ENCODE results near the gene FKBP15.
"Not testable (repeated sequence)": the region's sequence is repeated elsewhere in the genome, so short reads cannot be mapped to it uniquely, and the experiment has no call there.

The FKBP15 gene

DNA sequence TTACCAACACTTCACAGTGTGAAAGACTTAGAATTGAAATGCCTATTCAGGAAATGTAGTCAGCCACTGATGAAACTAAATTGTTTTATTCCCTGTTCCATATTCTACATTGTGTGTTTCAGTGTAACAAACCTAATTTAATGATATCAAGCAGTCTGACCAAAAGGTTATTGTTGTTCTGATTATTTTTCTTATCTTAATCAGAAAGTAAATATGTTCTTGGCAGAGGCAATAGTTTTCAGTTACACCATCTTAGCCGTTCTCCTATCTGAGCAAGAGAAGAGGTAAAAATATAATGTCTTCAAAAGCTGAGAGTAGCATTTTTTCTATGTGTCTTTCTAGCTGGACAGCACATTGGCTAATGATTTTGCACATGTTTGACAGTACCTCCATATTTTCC, 37.2 kb upstream of the FKBP15 start:
- no peak for DNase-seq (ENCODE audit: low read depth)
- TF ChIP-seq, protein P1, sequence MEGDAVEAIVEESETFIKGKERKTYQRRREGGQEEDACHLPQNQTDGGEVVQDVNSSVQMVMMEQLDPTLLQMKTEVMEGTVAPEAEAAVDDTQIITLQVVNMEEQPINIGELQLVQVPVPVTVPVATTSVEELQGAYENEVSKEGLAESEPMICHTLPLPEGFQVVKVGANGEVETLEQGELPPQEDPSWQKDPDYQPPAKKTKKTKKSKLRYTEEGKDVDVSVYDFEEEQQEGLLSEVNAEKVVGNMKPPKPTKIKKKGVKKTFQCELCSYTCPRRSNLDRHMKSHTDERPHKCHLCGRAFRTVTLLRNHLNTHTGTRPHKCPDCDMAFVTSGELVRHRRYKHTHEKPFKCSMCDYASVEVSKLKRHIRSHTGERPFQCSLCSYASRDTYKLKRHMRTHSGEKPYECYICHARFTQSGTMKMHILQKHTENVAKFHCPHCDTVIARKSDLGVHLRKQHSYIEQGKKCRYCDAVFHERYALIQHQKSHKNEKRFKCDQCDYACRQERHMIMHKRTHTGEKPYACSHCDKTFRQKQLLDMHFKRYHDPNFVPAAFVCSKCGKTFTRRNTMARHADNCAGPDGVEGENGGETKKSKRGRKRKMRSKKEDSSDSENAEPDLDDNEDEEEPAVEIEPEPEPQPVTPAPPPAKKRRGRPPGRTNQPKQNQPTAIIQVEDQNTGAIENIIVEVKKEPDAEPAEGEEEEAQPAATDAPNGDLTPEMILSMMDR (conservative IDR thresholded peaks at IDR 0.05; ENCODE audit: low read length), result no peak
- H3K4me3 ChIP-seq (ENCODE audit: low read length), result no peak overlapping the region

DNA sequence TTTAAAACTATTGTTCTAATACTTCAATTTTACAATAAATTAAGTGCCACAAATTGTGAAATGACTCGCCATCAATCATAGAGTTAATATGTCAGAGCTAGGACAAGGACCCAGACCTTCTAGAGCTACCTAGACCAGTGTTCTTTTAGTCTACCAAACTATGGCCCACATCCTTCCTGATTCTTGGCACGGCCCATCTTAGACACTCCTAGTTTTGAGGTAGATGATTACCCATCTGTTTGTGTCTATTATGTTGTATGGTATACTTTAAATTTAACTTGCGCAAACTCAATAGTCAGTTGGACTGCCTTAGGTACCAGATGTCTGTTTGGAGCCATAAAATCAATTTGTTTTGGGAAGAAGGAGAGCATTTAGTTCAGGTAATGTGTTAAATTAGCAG, 36.8 kb upstream of the FKBP15 start:
- TF ChIP-seq, protein P1 (conservative IDR thresholded peaks at IDR 0.05; ENCODE audit: low read length), result no peak
- no peak for DNase-seq (ENCODE audit: low read depth)
- H3K4me3 ChIP-seq (ENCODE audit: low read length), result no peak overlapping the region

DNA sequence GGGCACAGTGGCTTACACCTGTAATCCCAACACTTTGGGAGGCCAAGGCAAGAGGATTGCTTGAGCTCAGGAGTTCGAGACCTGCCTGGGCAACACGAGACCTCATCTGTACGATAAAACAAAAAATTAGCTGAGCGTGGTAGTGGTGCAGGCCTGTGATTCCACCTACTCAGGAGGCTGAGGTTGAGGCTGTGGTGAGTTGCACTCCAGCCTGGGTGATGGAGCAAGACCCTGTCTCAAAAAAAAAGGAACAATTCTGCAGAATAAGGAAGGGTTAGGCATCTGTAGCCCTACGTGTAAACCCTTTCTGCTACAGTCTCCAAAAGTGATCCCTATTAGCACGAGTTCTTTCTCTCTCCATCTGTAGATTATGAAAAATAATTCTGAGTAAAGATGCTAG, 34.4 kb upstream of the FKBP15 start:
- no peak for DNase-seq (ENCODE audit: low read depth)
- H3K4me3 ChIP-seq (ENCODE audit: low read length), result no peak overlapping the region
- TF ChIP-seq, protein P1 (conservative IDR thresholded peaks at IDR 0.05; ENCODE audit: low read length), result no peak

DNA sequence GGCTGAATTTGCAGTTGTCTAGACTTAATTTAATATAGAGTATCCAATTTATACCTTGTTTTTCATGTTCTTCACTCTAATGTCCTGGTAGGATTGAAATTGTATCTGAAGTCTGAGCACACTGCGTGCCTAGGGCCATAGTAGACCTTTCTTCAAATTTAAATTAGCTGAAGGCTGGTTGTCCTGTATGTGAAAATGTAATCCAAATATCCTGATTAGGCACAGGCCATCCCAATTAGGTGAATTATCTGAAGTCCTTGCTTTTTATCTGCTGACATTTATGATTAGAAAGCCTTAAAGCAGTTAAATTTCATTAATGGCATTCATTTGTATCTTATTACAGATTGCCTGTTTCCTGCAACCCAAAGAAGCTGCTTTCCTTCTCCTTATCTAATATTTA, 33.9 kb upstream of the FKBP15 start:
- no peak overlapping the region for H3K4me3 ChIP-seq (ENCODE audit: low read length)
- TF ChIP-seq, protein P1 (conservative IDR thresholded peaks at IDR 0.05; ENCODE audit: low read length), result no peak
- no peak for DNase-seq (ENCODE audit: low read depth)

DNA sequence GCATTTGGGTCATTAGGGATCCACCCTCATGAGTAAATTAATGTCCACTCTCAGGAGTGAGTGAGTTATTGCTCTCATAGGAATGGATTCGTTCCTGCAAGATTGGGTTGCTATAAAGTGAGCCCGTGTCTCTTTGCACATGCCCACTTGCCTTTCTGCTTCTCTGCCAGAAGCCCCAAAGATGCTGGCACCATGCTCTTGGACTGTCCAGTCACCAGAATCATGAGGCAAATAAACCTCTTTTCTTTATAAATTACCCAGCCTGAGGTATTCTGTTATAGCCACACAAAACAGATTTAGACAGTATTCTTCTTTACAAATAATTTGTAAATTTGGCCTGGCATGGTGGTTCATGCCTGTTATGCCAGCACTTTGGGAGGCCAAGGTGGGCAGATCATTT, 29.7 kb upstream of the FKBP15 start:
- TF ChIP-seq, protein P1 (conservative IDR thresholded peaks at IDR 0.05; ENCODE audit: low read length), result no peak
- H3K4me3 ChIP-seq (ENCODE audit: low read length), result no peak overlapping the region
- DNase-seq (ENCODE audit: low read depth), result no peak

DNA sequence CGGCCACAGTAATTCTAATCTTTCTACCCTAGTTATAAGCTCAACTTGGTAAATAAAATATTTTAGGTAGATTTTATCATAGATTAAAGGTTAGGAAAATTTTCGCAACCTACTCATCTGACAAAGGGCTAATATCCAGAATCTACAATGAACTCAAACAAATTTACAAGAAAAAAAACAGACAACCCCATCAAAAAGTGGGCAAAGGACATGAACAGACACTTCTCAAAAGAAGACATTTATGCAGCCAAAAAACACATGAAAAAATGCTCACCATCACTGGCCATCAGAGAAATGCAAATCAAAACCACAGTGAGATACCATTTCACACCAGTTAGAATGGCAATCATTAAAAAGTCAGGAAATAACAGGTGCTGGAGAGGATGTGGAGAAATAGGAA, 28.6 kb upstream of the FKBP15 start:
- DNase-seq (ENCODE audit: low read depth); H3K4me3 ChIP-seq (ENCODE audit: low read length): not testable (repeated sequence)

DNA sequence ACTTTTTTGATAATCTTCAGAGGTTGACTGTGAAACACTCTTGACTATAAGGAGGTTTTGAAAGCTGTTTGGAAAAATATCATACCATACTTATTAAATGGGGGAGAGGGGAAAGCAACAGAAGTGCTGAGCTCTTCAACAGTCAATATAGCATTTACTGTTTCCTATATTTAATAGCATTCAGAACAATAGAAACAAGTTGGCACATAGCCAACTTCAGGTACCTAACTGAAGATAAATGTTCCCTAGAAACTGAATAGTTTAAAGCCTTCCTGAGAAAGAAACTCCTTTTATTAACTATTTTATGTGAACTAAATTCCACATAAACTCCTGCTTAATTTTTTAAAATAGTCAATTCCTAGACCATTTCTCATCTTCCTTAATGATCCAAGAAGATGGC, 26.6 kb upstream of the FKBP15 start:
- DNase-seq (ENCODE audit: low read depth), result no peak
- no peak overlapping the region for H3K4me3 ChIP-seq (ENCODE audit: low read length)
- TF ChIP-seq, protein P1 (conservative IDR thresholded peaks at IDR 0.05; ENCODE audit: low read length), result no peak

DNA sequence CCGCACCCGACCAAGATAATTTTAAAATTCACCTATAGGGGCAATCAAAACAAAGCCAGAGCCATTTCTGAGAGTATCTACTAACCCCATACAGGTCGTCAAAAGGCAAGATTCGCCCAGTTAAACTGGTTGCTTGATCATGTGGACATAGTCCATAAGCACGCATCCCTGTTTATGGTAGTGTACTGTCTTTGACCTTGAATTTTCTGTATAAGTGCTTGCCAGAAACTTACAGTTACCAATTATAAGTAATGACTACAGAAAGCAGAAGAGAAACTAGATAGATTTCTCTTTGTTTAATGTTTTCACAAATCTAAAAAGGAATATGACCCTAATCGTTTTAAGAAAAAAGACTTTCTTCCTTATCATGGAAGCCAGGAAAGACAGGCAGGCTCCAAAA, 25.9 kb upstream of the FKBP15 start:
- TF ChIP-seq, protein P1 (conservative IDR thresholded peaks at IDR 0.05; ENCODE audit: low read length), result no peak
- DNase-seq (ENCODE audit: low read depth), result no peak
- no peak overlapping the region for H3K4me3 ChIP-seq (ENCODE audit: low read length)
